ENCODE results near the gene DCAF5. TPM values are rescaled to one million over a fixed set of nuclear protein-coding genes. Genes with fewer than 3 reads are reported as not detected.
"Not testable (repeated sequence)": the region's sequence is repeated elsewhere in the genome, so short reads cannot be mapped to it uniquely, and the experiment has no call there.

Gene DCAF5
- polyA plus RNA-seq, 5 donors, result 54.7 to 68.0 (median 59.2) TPM

DNA sequence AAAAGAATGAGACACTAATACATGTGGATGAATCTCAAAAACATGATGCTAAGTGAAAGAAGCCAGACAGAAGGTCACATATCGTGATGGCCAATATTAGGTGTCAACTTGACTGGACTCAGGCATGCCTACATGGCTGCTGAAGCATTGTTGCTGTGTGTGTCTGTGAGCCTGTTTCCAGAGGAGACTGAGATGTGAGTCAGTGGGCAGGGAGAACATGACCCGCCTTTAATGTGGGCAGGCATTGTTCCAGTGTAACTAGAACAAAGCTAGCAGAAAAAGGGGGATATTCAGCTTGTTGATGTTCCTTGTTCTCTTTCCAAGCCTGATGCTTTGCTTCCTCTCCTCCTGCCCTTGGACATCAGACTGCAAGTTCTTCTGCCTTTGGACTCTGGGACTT, 47.6 kb downstream of the DCAF5 start:
- no peak for DNase-seq

GRCh38 chr14:69101331-69101826, 51.5 kb downstream of the DCAF5 start:
- DNase-seq, result no peak

GRCh38 chr14:69097974-69098373, 54.9 kb downstream of the DCAF5 start:
- no peak for DNase-seq

DNA sequence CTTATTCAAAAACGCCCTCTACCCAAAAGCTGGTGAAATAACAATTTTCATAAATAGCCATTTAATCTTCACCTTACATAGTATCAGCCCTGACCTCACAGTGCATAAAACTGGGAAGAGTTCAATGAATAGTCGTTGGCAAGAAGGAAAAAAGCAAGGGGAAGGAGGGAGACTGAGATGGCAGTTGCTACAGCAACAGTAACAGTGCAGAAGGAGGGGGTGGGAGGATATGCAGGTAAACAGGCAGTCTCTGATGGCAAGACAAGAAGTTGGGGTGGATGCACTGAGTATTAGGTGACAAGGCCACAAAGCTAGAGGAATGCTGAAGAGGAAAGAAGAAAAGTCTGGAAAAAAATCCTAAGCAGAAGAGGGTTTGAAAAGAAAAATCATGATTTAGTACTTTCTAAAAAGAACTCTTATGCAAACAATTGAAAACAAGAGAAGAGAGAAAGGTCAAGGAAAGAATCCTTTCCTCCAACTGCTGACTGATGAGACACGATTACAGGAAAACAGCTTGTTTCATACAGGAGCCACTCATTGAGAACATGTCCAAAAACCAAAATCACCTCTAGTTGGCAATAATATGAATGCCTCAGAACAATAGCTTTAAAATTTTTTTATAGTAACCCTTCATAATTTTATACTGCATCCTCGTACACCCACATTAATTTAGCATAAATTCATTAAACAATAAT, 56.0 kb downstream of the DCAF5 start:
- no peak for DNase-seq

DNA sequence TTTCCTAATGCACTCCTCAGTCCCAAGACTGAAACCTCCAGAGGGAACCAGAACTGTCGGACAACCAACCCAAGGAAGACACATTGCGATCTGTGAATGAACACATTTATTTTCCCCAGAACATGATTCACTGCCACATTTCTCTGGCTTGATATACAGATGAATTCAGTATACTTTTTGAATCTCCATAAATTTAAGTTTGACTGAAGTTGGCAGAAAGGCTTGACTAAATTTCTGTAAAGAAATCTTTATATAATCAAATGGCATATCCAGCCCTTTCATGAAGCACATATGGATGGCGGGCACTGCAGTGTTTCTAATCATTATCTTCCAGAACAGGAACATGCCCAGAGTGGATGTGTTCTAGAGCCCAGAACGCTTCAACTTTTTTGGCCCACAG, 56.7 kb downstream of the DCAF5 start:
- DNase-seq, result no peak

DNA sequence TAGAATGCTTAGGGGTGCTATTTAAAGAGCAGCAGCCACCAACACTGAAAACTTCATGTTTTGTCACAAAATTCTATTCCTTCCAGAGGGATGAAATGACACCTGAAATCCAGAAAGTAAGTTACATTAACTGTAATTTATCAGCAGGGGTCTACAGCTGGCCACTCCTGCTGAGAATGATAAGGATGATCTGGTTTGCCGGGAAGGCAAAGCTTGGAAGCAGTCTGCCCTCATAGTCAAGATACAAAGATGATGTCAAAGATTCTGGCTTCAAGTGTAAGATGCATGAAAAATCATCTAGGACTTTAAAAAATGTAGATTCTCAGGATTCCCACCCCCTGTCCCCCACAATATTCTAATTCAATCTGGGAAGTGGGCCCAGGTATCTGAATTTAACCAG, 58.4 kb downstream of the DCAF5 start:
- no peak for DNase-seq

- DNase-seq, result no peak
Observed at GRCh38 chr14:69093631-69094421, 59.1 kb downstream of the DCAF5 start.

DNA sequence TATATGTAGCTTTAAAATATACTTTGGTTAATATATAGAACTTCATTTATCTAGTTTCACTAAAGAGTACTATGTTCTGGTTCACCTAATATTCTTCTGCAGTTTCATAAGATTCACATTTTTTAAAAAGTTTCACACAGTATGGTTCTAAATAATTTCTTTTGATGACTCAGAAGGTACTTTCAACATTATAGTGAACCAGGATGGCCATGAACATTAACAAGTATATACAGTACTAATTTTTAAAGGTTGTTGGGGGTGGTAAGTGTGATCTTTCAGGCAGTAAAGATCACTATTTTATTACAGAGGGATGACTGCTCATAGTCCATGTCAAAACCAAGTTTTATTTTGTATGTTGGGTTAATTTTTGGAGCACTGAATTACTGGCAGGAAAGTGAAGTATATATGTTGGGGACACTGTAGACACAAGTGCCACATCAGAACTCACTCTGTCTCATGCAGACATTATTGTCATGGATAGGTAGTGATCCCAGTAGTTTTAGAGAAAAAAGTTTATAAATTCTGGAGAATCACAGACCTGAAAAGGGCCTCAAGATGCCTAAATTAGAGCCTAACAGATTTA, 60.0 kb downstream of the DCAF5 start:
- no peak for DNase-seq

GRCh38 chr14:69091695-69092094, 61.2 kb downstream of the DCAF5 start:
- DNase-seq, result no peak

DNA sequence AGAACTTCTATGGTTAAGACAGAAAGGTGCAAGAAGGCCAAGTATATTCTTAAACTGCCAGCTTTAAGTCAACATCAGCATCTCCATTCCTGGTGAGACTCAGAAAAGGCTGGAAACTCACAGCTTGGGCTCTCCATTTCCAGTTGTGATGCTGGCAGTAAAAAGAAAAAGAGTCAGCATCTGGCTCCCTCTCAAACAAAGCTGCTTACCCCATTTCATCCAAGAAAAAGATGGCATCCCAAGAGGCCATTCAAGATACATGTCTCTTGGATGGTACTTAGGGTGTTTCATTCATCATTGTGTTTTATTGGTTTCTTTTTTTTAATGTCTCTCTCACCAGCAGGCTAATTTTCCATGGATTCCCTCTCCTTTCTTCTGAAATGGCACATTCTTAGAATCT, 61.9 kb downstream of the DCAF5 start:
- no peak for DNase-seq

GRCh38 chr14:69090187-69090789, 62.6 kb downstream of the DCAF5 start:
- DNase-seq, result no peak

GRCh38 chr14:69089046-69089445, 63.9 kb downstream of the DCAF5 start:
- DNase-seq, result no peak

DNA sequence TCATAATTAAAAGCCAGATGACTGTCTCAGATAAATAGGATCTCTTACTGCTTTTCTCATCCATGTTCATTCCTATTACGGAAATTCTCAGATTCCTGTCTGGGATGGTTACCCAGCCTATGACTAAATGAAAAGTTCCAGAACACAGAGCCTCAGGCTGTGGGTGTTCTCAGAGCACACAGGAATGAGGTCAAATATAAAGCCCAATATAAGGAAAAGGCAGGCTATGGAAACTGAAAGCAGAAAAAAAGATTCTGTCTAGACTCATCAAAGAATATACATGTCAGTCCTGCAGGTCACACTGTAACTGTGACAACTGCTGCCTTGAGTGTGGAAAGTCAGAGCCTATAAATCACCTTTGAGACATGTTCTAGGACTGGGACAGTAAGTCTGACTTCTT, 64.3 kb downstream of the DCAF5 start:
- DNase-seq, result no peak

DNA sequence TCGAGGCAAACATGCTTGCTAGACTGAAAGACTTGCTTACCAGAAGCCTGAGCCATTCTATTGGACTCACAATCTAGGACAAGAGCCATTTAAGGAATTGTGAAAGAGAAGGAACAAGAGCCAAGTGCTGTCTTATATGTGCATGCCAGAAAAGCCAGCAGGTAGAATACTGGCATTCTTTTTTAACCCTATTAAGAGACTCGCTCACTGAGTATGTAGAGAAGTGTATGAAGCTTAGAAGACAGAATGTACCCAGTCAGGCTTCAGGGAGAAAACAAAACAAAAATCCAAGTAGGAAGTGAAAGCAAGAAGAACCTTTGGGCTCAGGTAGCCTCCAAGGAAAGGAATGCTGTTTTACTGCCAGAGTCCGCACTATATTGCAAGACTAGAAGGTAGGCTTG, 65.9 kb downstream of the DCAF5 start:
- DNase-seq, result no peak

DNA sequence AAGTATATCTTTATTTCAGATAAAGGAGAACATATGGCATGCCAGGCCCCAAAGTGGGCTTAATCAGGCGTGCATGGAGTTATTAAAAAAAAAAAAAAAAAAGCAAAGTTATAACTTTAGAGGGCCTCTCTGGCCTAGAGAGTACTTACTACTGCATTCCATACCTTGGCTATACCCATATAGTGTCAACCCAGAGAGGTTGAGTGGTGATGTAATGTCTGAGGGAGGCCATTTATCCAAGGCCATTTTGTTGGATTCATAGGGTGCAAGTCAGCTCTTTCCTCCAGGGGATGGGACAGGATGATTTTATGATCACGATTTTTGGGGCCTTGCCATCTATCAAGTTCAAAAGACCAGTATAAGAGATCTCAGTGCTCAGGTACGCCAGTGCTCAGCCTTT, 66.4 kb downstream of the DCAF5 start:
- no peak for DNase-seq

DNA sequence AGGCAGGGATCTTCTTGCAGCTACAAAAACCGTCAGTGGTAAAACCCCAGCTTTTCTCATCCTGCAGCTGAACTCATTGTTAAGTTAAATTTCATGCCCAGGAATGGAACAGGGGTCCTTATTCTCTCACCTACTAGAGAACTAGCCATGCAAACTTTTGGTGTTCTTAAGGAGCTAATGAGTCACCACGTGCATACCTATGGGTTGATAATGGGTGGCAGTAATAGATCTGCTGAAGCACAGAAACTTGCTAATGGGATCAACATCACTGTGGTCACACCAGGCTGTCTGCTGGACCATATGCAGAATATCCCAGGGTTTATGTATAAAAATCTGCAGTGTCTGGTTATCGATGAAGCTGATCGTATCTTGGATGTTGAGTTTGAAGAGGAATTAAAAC, 68.9 kb downstream of the DCAF5 start:
- no peak for DNase-seq

DNA sequence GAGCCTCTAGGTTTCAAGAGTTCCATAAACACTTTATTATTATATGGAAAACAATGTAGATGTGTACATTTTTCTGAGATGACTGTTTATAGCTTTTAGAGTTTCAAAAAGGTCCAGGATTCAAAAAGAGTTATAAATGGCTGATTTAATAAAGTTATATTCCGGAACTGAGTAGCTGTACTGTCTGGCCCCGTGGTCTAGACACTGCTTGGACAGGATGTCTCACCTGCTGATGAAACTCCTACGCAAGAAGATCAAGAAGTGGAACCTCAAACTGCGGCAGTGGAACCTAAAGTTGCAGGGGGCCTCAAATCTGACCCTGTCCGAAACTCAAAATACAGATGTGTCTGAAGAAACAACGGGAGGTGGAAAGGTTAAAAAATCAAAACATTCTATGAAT, 69.7 kb downstream of the DCAF5 start:
- DNase-seq, result no peak

DNA sequence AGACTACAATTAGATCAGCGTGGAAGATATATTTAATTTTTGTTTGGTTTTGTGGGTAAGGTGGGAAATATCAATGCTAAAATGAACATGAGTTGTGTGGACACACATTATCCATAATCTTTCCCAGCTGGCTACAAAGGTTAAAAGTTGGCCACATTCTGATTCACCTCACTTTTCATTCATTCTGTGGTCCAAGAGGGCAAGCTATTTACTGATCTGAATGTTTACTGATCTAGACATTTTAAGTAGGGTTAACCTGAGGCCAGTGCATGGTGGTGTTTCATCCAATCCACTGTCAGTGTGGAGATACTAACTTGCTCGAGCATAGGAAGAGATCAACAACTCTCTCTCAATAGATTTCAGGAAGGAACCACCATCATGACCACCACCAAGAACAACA, 71.6 kb downstream of the DCAF5 start:
- no peak for DNase-seq

GRCh38 chr14:69079747-69080146, 73.2 kb downstream of the DCAF5 start:
- DNase-seq, result no peak

DNA sequence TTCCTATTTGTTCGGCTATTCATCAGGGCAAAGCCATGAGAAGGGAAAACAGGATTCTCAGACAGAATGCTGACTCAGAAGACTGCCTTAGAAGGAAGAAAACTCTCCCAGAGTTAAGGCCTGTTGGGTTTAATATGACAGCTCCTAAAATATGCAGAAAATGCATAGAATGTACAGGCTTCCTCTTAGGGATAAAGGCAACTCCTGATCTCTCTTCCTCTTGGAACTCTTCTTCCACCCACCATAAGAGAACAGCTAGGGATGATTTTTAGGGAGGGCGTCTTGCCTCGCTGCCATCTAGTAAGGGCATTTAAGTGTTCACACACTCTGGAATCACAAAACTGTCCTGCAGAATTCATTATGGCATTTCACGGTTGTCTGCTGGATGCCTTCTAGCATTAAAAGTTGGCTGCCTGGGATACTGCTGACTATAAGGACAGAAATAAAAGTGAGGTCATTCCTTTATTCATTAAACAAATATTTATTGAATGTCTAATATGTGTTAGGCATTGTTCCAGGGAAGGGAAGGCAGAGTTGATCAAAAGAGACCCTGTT, 73.7 kb downstream of the DCAF5 start:
- peak; percentile 24 to 30 for DNase-seq

- DNase-seq, result no peak
Observed at GRCh38 chr14:69077841-69078240, 75.1 kb downstream of the DCAF5 start.

GRCh38 chr14:69077185-69077584, 75.7 kb downstream of the DCAF5 start:
- DNase-seq, result not testable (repeated sequence)
